Lower lobe of right lung (tissue), 2 donors: Measurements from ENCODE around the gene SH2D5. TPM values are rescaled to one million over a fixed set of nuclear protein-coding genes. Genes with fewer than 3 reads are reported as not detected.

Experiments used
- ATAC-seq, 2 donors: fragments of 200-7000 bp; cut with Tn5 transposase; one replicate each; pipeline ENCODE4 v1.9.1; 2020 to 2022; ENCODE audit warnings: mild to moderate bottlenecking in 2 of 2, moderate library complexity in 2 of 2
- DNase-seq: peaks from one replicate; pipeline ENCODE4 v3.0.0-alpha.2; 2020
- H3K27ac ChIP-seq: fragments of 200-600 bp; one replicate; pipeline ENCODE4 v1.8.0; 2022
- H3K27me3 ChIP-seq: fragments of 200-600 bp; one replicate; pipeline ENCODE4 v1.8.0; 2022; ENCODE audit warnings: low read depth
- H3K36me3 ChIP-seq: fragments of 200-600 bp; one replicate; pipeline ENCODE4 v1.8.0; 2022; ENCODE audit warnings: mild to moderate bottlenecking
- H3K4me1 ChIP-seq: fragments of 200-600 bp; one replicate; pipeline ENCODE4 v1.8.0; 2022
- H3K4me3 ChIP-seq: fragments of 200-600 bp; one replicate; pipeline ENCODE4 v1.8.0; 2022; ENCODE audit warnings: mild to moderate bottlenecking
- H3K9me3 ChIP-seq: fragments of 200-600 bp; one replicate; pipeline ENCODE4 v1.8.0; 2022
- intact Hi-C: fragments of 100-400 bp; cut with DNase I; formaldehyde crosslinking; loops from one replicate; pipeline ENCODE4 v1.11.0; 2022
- long read RNA-seq: library from polyadenylated mRNA; unstranded; transcript quantifications from one replicate; pipeline ENCODE4 v2.0.0, GENCODE V29; 2021
- total RNA-seq: library from RNA; stranded (reverse); fragmentation: NEBNext Ultra II Directional; extraction: Animal tissue kit (Norgen Biotek cat#: 25700); gene quantifications from one replicate; pipeline ENCODE4 v1.2.1, GENCODE V29; 2021
- TF ChIP-seq, protein P1 (sequence below): fragments of 200-600 bp; IDR thresholded peaks from one replicate; pipeline ENCODE4 v1.8.0; 2022; ENCODE audit warnings: antibody characterized with exemption, mild to moderate bottlenecking
- donor health status: DM: no; HTN: yes; CAD: no; lungs with severe emphysema.

The SH2D5 gene
- not detected for total RNA-seq
- long read RNA-seq = 0 reads

DNA sequence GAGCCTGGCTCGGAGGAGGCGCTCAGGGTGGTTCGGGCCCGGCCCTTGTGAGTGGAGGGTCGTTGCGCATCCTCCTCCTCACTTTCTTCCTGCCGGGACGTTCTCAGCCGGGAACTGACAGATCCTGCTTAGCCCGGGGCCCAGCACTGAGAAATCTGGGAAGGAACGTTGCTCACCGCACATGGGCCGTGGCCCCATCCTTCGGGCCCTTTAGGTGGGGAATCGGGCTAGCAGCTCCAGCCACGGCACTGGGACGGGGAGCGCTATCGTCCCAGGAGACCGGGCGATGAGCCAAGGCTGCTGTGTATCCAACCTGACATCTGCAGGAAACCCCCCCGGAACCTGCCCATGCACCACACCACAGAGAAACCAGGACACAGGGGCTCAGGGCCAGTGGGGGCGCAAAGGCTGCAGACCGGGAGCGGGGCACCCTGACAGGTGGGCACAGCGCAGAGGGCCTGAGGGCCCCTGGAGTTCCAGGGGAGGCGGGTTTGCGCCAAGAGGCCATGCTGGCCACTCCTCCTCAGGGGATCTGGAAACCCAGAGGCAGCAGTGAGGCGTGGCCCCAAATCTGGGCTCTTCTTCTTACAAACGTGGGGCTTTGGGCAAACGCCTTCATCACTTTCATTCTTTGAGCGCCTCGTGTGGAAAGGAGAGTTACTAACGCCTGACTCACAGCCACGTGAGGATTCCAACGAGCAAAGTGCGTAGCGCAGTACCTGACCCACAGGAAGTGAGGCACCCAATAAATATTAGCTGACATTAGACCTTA is at the start of gene SH2D5:
Gene SH2D5, minus strand, starts transcription at position 116 of the 772 bp plus-strand sequence. CDS start 4,659 bp downstream, outside the sequence.
- peaks cover 27% of the 10 kb centered on the region for H3K4me1 ChIP-seq
- no peaks in the 10 kb centered on the region for H3K9me3 ChIP-seq
- peak within 1 kb of the TSS; percentile 70 for H3K4me3 ChIP-seq
- intact Hi-C loops = no loop called here
- H3K27me3 ChIP-seq = peaks cover 45% of the 10 kb centered on the region
- TF ChIP-seq, protein P1, sequence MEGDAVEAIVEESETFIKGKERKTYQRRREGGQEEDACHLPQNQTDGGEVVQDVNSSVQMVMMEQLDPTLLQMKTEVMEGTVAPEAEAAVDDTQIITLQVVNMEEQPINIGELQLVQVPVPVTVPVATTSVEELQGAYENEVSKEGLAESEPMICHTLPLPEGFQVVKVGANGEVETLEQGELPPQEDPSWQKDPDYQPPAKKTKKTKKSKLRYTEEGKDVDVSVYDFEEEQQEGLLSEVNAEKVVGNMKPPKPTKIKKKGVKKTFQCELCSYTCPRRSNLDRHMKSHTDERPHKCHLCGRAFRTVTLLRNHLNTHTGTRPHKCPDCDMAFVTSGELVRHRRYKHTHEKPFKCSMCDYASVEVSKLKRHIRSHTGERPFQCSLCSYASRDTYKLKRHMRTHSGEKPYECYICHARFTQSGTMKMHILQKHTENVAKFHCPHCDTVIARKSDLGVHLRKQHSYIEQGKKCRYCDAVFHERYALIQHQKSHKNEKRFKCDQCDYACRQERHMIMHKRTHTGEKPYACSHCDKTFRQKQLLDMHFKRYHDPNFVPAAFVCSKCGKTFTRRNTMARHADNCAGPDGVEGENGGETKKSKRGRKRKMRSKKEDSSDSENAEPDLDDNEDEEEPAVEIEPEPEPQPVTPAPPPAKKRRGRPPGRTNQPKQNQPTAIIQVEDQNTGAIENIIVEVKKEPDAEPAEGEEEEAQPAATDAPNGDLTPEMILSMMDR = peak; percentile 44
- DNase-seq (no peak), ATAC-seq (peak; percentile 84 to 90)
- peaks cover 5% of the 10 kb centered on the region for H3K36me3 ChIP-seq
- peak within 1 kb of the TSS; percentile 56 for H3K27ac ChIP-seq

DNA sequence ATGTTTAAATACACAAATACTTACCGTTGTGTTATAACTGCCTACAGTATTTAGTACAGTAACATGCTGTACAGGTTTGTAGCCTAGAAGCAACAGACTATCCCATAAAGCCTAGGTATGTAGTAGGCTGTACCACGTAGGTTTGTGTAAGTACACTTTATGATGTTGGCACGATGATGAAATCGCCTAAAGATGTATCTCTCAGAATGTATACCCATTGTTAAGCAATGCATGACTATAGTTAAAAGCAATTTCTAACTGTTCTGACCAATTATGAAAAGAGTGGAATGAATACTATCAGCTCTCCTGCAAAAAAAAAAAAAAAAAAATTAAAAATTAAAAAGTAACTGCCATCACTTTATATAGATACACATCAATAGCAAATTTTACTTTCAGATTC is 43.2 kb upstream of the SH2D5 start:
- Histone ChIP-seq H3K4me3 (no peak overlapping the region), H3K36me3 (peaks cover 95% of the 10 kb centered on the region), H3K9me3 (no peaks in the 10 kb centered on the region), H3K27me3 (no peaks in the 10 kb centered on the region), H3K4me1 (peaks cover 11% of the 10 kb centered on the region), H3K27ac (no peak overlapping the region)
- ATAC-seq (no peak), DNase-seq (no peak)
- intact Hi-C loops = no loop called here
- TF ChIP-seq, protein P1 = no peak

DNA sequence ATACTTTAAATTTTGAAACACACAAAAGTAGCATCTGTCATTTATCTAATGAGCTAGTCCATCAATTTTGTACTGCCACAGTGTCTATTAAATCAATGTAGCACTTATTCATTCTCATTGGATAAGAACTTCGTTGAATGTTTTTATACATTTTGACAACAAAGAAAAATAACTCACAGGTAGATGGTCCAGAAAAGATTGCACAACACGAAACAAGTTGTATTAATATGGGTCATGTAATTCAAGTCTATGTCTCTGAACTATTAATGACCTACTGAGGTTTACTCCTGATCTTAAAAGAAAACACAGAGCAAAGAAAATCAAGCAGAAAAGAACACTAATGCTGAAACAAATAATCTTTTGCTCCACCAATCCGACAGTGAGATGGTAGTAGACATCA is 39.3 kb upstream of the SH2D5 start:
- Histone ChIP-seq H3K4me1 (peaks cover 5% of the 10 kb centered on the region), H3K4me3 (no peak overlapping the region), H3K27me3 (no peaks in the 10 kb centered on the region), H3K9me3 (no peaks in the 10 kb centered on the region), H3K27ac (no peak overlapping the region), H3K36me3 (peaks cover 100% of the 10 kb centered on the region)
- TF ChIP-seq, protein P1 = no peak
- intact Hi-C loops = no loop called here
- DNase-seq = no peak
- no peak for ATAC-seq

DNA sequence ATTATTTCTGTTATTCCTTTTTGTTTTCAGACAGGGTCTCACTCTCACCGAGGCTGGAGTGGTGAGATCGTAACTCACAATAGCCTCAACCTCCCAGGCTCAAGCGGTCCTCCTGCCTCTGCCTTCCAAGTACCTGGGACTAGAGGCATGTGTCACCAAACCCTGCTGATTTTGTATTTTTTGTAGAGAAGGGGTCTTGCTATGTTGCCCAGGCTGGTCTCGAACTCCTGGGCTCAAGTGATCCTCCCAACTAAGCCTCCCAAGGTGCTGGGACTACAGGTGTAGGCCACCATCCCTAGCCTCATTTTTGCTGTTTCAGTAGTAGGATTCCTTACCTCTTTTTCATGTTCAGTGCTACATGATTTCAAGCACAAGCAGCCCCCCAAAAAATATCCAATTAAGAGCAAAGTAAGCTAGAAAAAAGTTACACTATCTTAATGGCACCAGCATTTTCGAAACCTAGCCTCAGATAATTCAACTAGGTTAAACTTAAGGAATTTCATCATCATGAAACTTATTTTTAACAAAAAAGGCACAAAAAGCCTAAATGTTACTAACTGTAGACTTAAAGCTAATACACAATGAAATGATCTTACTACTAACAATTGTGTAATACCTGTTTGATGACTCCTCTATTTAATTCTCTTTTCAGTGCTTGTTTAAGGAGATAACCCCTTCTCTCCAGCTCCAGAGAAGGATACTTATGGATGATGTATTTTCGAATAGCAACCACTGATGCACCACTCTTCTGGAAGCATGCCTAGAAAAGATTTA is 38.0 kb upstream of the SH2D5 start:
- no peak overlapping the region for H3K27ac ChIP-seq
- H3K27me3 ChIP-seq = no peaks in the 10 kb centered on the region
- TF ChIP-seq, protein P1 = no peak
- intact Hi-C loops = no loop called here
- peaks cover 100% of the 10 kb centered on the region for H3K36me3 ChIP-seq
- no peaks in the 10 kb centered on the region for H3K4me1 ChIP-seq
- no peaks in the 10 kb centered on the region for H3K9me3 ChIP-seq
- ATAC-seq (no peak), DNase-seq (no peak)
- H3K4me3 ChIP-seq = no peak overlapping the region

DNA sequence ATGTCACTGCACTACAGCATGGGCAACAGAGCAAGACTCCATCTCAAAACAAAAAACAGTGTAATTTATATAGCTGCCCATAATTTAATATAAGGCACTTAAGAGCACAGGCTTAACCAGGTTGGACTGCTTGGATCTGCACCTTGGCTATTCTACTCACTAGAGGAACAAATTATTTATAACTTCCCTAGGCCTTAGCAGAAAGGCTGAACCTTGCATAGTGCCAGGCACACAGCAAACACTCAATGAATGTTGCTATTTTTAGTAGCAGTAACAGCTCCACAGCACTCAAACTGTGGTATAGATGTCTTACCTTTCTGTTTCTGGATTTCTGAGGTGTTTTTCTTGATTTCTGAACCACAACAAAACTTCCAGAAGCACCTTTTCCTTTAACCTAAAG is 34.8 kb upstream of the SH2D5 start:
- ATAC-seq = no peak
- Histone ChIP-seq H3K36me3 (peaks cover 100% of the 10 kb centered on the region), H3K27me3 (no peaks in the 10 kb centered on the region), H3K27ac (no peak overlapping the region), H3K9me3 (no peaks in the 10 kb centered on the region), H3K4me3 (no peak overlapping the region), H3K4me1 (no peaks in the 10 kb centered on the region)
- intact Hi-C loops = no loop called here
- TF ChIP-seq, protein P1 = no peak
- no peak for DNase-seq
